ENCODE measurements around the gene PCDH9.

- TF ChIP-seq POLR2AphosphoS5 (IDR thresholded peaks at IDR 0.05; ENCODE audit: low read depth, low read length) (no peak), REST (IDR thresholded peaks at IDR 0.05; ENCODE audit: insufficient read depth in 1 of 2, low read depth in 2 of 2, low read length in 2 of 2) (no peak), TAF1 (IDR thresholded peaks at IDR 0.05; ENCODE audit: borderline replicate concordance, insufficient read depth, low read length) (no peak), SIN3A (IDR thresholded peaks at IDR 0.05; ENCODE audit: borderline replicate concordance, insufficient read depth, low read length) (no peak), FOXP2 (optimal IDR thresholded peaks at IDR 0.05; ENCODE audit: borderline replicate concordance, extremely low read depth, extremely low read length, insufficient read depth) (no peak)
These were observed 32.4 kb downstream of the PCDH9 start for GRCh38 chr13:67197704-67198103.
